Fibroblast of pulmonary artery (primary cell): ENCODE results near the gene MACROD2.

Experiments
- DNase-seq: peaks from one replicate; pipeline ENCODE4 v3.0.0-alpha.2; 2010; ENCODE audit warnings: low read depth
- H3K4me3 ChIP-seq: replicated peaks from 2 replicates; pipeline ENCODE4 v1.5.1; 2011; ENCODE audit warnings: low read depth, mild to moderate bottlenecking, control low read depth, low read length, moderate library complexity
- TF ChIP-seq, protein P1 (sequence below): IDR thresholded peaks from 2 replicates; pipeline ENCODE4 v1.5.1; 2011; ENCODE audit warnings: mild to moderate bottlenecking, control low read depth, low read length, inconsistent platforms; ENCODE audit errors: missing control alignments

Gene MACROD2

DNA sequence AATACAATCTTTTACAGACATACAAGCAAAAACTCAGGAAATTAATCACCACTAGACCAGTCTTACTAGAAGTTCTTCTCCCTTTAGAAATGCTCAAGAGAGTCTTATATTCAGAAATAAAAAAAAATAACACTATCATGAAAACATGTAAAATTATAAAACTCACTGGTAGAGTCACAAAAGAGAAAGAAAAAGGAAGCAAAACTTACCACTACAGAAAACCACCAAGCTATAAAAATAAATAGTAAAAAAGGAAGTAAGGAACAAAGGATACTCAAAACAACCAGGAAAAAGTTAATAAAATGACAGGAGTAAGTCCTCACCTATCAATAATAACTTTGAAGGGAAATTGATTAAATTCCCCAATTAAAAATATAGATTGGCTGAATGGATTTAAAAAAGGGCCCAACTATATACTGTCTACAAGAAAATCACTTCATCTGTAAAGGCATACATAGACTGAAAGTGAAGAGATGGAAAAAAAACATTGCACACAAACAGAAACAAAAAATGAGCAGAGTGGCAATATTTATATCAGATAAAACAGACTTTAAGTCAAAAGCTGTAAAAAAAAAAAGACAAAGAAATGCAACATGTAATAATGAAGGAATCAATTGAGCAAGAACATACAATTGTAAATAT, 2088.4 kb downstream of the MACROD2 start:
- no peak for DNase-seq
- TF ChIP-seq, protein P1, sequence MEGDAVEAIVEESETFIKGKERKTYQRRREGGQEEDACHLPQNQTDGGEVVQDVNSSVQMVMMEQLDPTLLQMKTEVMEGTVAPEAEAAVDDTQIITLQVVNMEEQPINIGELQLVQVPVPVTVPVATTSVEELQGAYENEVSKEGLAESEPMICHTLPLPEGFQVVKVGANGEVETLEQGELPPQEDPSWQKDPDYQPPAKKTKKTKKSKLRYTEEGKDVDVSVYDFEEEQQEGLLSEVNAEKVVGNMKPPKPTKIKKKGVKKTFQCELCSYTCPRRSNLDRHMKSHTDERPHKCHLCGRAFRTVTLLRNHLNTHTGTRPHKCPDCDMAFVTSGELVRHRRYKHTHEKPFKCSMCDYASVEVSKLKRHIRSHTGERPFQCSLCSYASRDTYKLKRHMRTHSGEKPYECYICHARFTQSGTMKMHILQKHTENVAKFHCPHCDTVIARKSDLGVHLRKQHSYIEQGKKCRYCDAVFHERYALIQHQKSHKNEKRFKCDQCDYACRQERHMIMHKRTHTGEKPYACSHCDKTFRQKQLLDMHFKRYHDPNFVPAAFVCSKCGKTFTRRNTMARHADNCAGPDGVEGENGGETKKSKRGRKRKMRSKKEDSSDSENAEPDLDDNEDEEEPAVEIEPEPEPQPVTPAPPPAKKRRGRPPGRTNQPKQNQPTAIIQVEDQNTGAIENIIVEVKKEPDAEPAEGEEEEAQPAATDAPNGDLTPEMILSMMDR, result no peak
- H3K4me3 ChIP-seq, result no peak overlapping the region

DNA sequence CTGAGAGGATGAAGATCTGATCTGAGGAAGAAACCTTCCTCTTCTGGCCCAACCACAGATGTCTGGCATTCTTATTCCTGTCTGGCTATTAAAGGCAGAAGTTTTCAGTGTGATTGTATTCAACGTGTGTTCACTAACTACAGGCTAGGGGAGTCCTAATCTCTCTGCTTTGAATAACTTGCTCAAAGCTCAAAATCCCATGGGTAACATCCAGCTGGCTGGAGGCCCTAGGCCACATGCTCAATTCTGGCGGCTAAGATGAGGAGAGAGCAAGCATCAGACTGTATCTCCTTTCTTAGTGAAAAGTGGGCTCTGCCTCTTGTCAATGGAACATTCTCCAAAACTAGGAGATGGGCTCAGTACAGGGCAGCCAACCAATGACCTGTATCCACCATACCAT, 2099.9 kb downstream of the MACROD2 start:
- H3K4me3 ChIP-seq, result no peak overlapping the region
- TF ChIP-seq, protein P1, result no peak
- DNase-seq, result no peak

DNA sequence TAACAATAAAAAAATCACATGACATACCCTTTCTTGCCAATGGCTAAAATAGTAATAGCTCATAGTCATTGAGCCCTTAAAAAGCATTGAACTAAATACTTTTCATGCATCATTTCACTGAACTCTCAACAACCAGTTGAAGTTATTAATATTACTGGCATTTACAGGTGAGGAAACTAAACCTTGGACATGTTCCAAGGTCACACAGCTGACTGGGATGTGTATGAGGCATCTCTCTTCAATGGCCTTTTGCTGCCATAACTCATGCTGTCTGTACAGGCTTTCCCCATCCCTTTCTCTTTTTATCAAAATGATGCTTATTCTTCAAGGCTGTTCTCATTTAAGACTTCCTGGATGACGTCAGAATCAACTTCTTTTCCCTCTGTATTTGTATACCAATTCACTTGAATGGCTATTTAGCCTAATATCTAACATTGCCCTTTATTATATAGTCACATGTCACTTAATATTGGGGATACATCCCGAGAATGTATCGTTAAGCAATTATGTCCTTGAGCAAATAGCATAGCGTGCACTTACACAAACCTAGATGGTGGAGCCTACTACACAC, 2101.5 kb downstream of the MACROD2 start:
- no peak overlapping the region for H3K4me3 ChIP-seq
- DNase-seq, result no peak
- TF ChIP-seq, protein P1, result no peak

DNA sequence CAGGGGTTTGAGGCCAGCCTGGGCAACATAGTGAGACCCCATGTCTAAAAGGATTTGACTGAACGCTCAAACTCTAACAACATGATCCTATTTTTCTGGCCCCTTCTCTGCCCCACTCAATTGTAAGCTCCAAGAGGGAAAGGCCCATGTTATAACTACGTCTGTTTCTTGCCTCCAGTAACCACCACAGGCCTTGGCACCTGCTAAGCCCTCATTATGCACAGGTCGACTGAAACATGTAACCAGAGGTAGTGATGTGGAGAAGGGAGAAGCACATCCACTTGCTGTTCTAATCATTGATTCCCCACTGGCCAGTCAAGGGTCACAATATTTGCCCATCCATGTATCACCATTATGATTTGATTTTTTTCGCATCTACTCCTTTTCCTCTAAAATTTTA, 2102.5 kb downstream of the MACROD2 start:
- TF ChIP-seq, protein P1, result no peak
- no peak for DNase-seq
- H3K4me3 ChIP-seq, result no peak overlapping the region

DNA sequence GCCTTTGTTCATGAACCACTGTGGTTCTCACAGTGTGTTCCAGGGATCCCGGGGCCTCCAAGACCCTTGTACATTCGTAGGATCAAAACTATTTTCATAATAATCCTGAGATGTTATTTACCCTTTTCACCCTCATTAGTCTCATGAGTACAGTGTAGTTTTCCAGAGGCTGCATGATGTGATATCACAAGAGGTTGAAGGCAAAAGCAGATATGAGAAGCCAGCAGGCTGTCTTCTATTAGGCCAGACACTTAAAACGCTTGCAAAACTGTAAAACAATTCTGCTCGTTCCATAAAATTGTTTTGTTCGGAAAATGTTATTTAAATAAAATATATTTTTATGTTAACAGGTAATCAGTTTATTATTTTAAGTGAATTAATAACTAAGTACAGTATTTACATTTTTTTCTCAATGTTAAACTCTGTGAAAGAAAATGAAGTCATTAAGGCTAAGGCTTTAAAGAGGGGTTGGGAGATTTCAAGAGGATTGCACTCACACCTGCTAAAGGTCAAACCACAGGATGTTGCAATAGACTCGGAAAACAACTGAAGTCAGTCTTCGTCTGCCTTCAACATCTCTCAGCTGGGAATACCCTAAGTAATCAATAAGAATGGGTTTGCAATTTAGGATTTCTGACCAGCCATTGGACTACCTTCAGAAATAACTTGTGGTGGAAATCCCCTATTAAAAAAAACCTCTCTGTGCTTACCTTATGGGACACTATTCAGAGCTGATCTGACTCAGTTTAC, 2103.7 kb downstream of the MACROD2 start:
- TF ChIP-seq, protein P1, result no peak
- H3K4me3 ChIP-seq, result no peak overlapping the region
- DNase-seq, result no peak

DNA sequence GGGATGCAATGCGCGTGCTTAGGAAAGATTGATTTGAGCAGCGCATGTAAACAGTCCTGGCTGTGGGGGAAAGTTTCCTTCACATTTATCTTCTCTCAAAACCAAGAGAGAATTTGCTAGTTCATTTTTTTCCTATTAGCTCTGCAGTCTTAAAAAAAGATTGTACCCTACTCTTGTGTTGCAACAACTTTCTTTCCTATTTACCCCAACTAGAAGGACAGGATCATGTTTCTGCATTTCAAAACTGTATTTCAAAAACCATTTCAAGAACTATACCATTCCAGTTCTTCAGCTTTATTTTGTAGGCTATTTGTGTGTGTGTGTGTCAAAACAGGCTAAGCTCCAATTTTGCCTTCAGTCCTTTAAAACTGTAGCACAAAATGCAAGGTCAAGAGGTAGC, 2104.8 kb downstream of the MACROD2 start:
- TF ChIP-seq, protein P1, result no peak
- H3K4me3 ChIP-seq, result no peak overlapping the region
- DNase-seq, result no peak
